Testis (tissue), 2 donors: ENCODE measurements around the gene TEKT5.

ENCODE experiments used
- POLR2A ChIP-seq: fragments of 450-650 bp; IDR thresholded peaks from one replicate; pipeline ENCODE4 v1.6.1; 2017; ENCODE audit warnings: antibody characterized with exemption, mild to moderate bottlenecking, moderate library complexity
- TF ChIP-seq, protein P1 (sequence below), 3 experiments: fragments of 450-650 bp in 2 of 3; fragments of 200-600 bp in 1 of 3; sonication (generic) in 1 of 3; IDR thresholded peaks; one replicate each; pipeline ENCODE4 v1.5.1; 2016 to 2019; ENCODE audit warnings: antibody characterized with exemption in 3 of 3, mild to moderate bottlenecking in 2 of 3, moderate library complexity in 1 of 3

DNA sequence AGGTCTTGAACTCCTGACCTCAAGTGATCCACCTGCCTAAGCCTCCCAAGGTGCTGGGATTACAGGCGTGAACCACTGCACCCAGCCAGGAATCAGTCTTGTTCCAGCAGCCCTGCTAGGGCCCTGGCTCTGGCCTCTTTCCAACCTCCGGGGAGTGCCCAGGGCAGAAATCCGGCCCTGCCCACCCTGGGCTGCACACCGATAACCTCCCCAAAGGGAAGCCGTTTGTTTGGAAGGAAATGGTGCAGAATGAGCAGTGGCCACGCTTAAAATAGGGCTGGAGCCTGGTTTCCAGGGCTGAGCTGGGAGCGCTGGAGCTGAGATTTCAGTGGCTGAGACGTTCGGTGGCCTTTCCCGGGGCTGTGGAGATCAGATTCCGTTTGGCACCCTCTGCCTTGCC, 96.6 kb downstream of the TEKT5 start:
- TF ChIP-seq, protein P1, sequence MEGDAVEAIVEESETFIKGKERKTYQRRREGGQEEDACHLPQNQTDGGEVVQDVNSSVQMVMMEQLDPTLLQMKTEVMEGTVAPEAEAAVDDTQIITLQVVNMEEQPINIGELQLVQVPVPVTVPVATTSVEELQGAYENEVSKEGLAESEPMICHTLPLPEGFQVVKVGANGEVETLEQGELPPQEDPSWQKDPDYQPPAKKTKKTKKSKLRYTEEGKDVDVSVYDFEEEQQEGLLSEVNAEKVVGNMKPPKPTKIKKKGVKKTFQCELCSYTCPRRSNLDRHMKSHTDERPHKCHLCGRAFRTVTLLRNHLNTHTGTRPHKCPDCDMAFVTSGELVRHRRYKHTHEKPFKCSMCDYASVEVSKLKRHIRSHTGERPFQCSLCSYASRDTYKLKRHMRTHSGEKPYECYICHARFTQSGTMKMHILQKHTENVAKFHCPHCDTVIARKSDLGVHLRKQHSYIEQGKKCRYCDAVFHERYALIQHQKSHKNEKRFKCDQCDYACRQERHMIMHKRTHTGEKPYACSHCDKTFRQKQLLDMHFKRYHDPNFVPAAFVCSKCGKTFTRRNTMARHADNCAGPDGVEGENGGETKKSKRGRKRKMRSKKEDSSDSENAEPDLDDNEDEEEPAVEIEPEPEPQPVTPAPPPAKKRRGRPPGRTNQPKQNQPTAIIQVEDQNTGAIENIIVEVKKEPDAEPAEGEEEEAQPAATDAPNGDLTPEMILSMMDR (IDR thresholded peaks at IDR 0.05) = no peak
- TF ChIP-seq POLR2A = no peak
